Measurements from ENCODE around the gene P2RX1.

Gene P2RX1

GRCh38 chr17:3852561-3852960 lies 63.7 kb downstream of the P2RX1 start:
- no peaks in the 10 kb centered on the region for H3K36me3 ChIP-seq (ENCODE audit: insufficient read depth, low read length)
- H3K4me1 ChIP-seq (ENCODE audit: control insufficient read depth, insufficient read depth, low read length, unreplicated experiment): no peaks in the 10 kb centered on the region
- no peaks in the 10 kb centered on the region for H3K27me3 ChIP-seq (ENCODE audit: insufficient read depth, low read length)
- H3K27ac ChIP-seq (ENCODE audit: low read depth, low read length): no peak overlapping the region
- H3K4me3 ChIP-seq (ENCODE audit: low read depth, low read length): no peak overlapping the region
- H2AFZ ChIP-seq (ENCODE audit: low read length, unreplicated experiment): no peak overlapping the region
- H3K79me2 ChIP-seq (ENCODE audit: control insufficient read depth, insufficient read depth, low read length, unreplicated experiment): no peaks in the 10 kb centered on the region

- Histone ChIP-seq H3K4me3 (ENCODE audit: low read depth, low read length) (no peak overlapping the region), H3K79me2 (ENCODE audit: control insufficient read depth, insufficient read depth, low read length, unreplicated experiment) (no peaks in the 10 kb centered on the region), H2AFZ (ENCODE audit: low read length, unreplicated experiment) (no peak overlapping the region), H3K4me1 (ENCODE audit: control insufficient read depth, insufficient read depth, low read length, unreplicated experiment) (no peaks in the 10 kb centered on the region), H3K27ac (ENCODE audit: low read depth, low read length) (no peak overlapping the region), H3K27me3 (ENCODE audit: insufficient read depth, low read length) (no peaks in the 10 kb centered on the region), H3K36me3 (ENCODE audit: insufficient read depth, low read length) (no peaks in the 10 kb centered on the region)
Measured at GRCh38 chr17:3851461-3852100, 64.7 kb downstream of the P2RX1 start.

GRCh38 chr17:3848229-3848835 lies 67.9 kb downstream of the P2RX1 start:
- peaks cover 4% of the 10 kb centered on the region for H3K4me1 ChIP-seq (ENCODE audit: control insufficient read depth, insufficient read depth, low read length, unreplicated experiment)
- H3K4me3 ChIP-seq (ENCODE audit: low read depth, low read length): no peak overlapping the region
- no peak overlapping the region for H2AFZ ChIP-seq (ENCODE audit: low read length, unreplicated experiment)
- H3K36me3 ChIP-seq (ENCODE audit: insufficient read depth, low read length): no peaks in the 10 kb centered on the region
- H3K27me3 ChIP-seq (ENCODE audit: insufficient read depth, low read length): no peaks in the 10 kb centered on the region
- H3K79me2 ChIP-seq (ENCODE audit: control insufficient read depth, insufficient read depth, low read length, unreplicated experiment): peaks cover 27% of the 10 kb centered on the region
- no peak overlapping the region for H3K27ac ChIP-seq (ENCODE audit: low read depth, low read length)

GRCh38 chr17:3847165-3847670 lies 69.0 kb downstream of the P2RX1 start:
- no peak overlapping the region for H3K27ac ChIP-seq (ENCODE audit: low read depth, low read length)
- no peak overlapping the region for H3K4me3 ChIP-seq (ENCODE audit: low read depth, low read length)
- H3K4me1 ChIP-seq (ENCODE audit: control insufficient read depth, insufficient read depth, low read length, unreplicated experiment): peaks cover 4% of the 10 kb centered on the region
- H2AFZ ChIP-seq (ENCODE audit: low read length, unreplicated experiment): no peak overlapping the region
- no peaks in the 10 kb centered on the region for H3K27me3 ChIP-seq (ENCODE audit: insufficient read depth, low read length)
- peaks cover 34% of the 10 kb centered on the region for H3K79me2 ChIP-seq (ENCODE audit: control insufficient read depth, insufficient read depth, low read length, unreplicated experiment)
- H3K36me3 ChIP-seq (ENCODE audit: insufficient read depth, low read length): no peaks in the 10 kb centered on the region; the same call in 1 of the 2 replicates
